GM18498 (cell line): ENCODE measurements around the gene NOC3L.
"Not testable (repeated sequence)": the region's sequence is repeated elsewhere in the genome, so short reads cannot be mapped to it uniquely, and the experiment has no call there.

Experiments used
- ATAC-seq: cut with Tn5 transposase; IDR thresholded peaks from one replicate; pipeline ENCODE4 v1.9.1; 2021; ENCODE audit warnings: mild to moderate bottlenecking, moderate library complexity; ENCODE audit not compliant: unreplicated experiment

NOC3L gene

GRCh38 chr10:94362360-94363250, at the start of gene NOC3L:
TSS of gene NOC3L (minus strand) at chr10:94362939. CDS start at chr10:94362838, 101 bp downstream.
- peak; percentile 99 for ATAC-seq

GRCh38 chr10:94412449-94412848, 49.7 kb upstream of the NOC3L start:
- no peak for ATAC-seq

- no peak for ATAC-seq
Measured at GRCh38 chr10:94411304-94411703, 48.6 kb upstream of the NOC3L start.

- ATAC-seq: no peak
Measured at GRCh38 chr10:94409021-94409657, 46.4 kb upstream of the NOC3L start.

- no peak for ATAC-seq
Measured at GRCh38 chr10:94407668-94408067, 44.9 kb upstream of the NOC3L start.

DNA sequence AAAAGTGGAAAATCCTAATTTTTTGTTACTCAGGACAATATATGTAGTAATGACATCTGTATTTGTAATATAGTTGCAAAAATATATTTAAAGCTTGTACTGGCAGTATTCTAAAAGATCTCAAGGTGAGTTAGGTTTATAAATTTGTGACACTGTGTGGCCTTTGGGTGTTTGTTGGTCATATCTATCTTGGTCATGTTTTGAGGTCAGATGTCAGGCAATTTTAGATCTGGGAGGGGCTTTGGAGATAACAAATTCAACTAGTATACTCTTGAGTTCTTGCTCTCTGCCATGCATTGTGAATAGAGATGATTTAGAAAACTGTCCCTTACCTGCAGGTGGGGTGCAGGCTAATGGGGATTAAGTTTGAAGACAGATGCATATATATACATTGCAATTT, 42.7 kb upstream of the NOC3L start:
- no peak for ATAC-seq

- ATAC-seq: peak; percentile 64
Measured at GRCh38 chr10:94403380-94404213, 40.9 kb upstream of the NOC3L start.

- ATAC-seq: peak; percentile 34
Measured at GRCh38 chr10:94402843-94403379, 40.2 kb upstream of the NOC3L start.

GRCh38 chr10:94402204-94402842, 39.6 kb upstream of the NOC3L start, which contains the start of gene TBC1D12:
TSS of gene TBC1D12 (plus strand) at chr10:94402541. CDS start at chr10:94402614, 73 bp downstream.
- ATAC-seq: peak; percentile 68

DNA sequence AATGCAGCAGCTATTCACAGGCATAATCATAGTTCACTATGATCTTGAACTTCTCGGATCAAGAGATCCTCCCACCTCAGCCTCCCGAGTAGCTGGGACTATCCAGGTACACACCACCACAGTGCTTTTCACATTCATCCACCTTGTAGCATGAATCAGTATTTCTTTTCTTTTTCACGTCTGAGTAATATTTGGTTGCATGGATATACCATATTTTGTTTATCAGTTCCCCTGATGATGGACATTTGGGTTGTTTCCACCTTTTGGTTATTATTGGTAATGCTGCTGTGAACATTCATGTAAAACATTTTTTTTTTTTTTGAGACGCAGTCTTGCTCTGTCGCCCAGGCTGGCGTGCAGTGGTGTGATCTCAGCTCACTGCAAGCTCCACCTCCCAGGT, 36.0 kb upstream of the NOC3L start:
- ATAC-seq: no peak

DNA sequence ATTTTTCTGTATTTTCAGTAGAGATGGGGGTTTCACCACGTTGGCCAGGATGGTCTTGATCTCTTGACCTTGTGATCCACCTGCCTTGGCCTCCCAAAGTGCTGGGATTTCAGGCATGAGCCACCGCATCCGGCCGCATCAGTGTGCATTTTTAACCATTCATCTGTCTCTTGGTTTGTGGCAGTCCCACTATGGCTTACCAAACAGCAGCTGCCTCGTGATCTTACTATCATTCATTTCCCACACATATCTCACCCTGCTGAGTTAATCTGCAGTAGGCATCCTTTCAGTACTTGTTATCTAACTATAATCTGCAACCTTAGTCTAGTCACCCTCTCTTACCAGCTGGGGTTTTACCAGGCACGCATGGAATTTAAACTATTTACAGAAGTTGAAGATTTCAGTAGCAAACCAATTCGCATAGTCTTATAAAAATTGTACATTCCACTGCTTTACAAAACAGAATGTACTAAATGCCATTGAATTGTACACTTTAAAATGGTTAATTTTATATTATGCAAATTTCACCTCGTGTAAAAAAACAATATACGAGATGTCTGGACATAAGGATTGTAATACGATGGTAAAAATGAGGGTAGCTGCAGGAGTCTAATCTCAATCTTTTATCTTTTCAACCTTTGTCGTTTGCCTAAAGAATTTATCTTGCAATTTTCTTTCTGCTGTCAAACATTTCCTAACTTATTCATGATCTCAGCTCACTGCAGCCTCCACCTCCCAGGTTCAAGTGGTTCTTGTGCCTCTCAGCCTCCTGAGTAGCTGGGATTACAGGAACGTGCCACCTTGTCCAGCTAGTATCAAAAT, 35.0 kb upstream of the NOC3L start:
- ATAC-seq: no peak

GRCh38 chr10:94392117-94392516, 29.4 kb upstream of the NOC3L start:
- not testable (repeated sequence) for ATAC-seq

GRCh38 chr10:94385733-94386132, 23.0 kb upstream of the NOC3L start:
- not testable (repeated sequence) for ATAC-seq

DNA sequence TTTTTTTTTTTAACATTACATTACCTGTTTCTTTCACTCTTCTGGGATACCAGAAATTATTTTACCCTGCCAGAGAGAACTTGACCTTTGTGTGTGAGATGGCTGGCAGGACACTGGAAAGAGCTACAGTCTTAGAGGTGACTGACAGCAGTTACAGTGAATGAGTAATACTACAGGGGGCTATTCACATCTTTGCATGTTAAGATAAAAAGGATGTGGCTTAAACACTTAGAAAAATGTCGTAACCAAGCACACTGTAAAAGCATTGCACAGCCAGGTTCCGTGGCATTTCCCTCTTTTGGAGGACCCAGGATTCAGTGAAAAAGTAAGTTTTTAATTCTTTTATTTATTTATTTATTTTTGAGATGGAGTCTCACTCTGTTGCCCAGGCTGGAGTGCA, 20.8 kb upstream of the NOC3L start:
- ATAC-seq: no peak

GRCh38 chr10:94376865-94377264, 14.1 kb upstream of the NOC3L start:
- no peak for ATAC-seq

DNA sequence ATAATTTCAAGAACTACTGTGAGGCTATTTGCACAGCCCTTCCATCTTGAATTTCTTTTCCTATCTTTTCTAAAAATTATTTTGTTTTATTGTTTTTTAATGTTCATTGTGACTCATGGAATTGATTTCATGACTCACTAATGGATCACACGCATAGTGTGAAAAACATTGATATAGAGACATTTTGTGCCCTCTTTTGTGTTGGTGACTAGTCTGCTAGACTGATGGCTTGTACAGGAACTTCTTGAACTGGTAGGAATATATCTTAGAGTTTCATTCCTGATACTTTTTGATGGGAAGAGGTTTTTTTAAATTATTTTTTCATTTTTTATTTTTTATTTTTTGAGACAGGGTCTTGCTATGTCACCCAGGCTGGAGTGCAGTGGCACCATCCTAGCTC, 12.6 kb upstream of the NOC3L start:
- no peak for ATAC-seq

- ATAC-seq: no peak
Measured at GRCh38 chr10:94370501-94370900, 7.8 kb upstream of the NOC3L start.

DNA sequence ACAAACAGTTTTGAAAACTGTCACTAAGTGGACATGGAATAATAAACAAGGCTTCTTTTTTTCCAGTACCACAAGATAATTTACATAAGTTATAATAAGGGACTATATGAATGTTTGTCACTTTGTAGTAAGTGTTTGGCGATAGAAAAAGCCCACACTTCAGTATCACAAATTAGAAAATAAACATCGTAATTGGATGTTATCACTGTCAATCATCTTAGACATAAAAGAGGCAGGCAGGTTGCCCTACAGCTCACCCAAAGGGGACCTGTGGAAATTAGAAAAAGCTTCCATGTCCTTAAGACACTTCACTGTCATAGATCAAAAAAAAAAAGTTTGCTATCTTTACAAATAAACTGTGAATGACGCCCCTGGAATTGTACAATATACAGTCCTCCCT, 3.6 kb upstream of the NOC3L start:
- ATAC-seq: no peak

- no peak for ATAC-seq
Measured at GRCh38 chr10:94364482-94364881, 1.7 kb upstream of the NOC3L start.

- peak; percentile 18 for ATAC-seq
Measured at GRCh38 chr10:94363251-94363565, 469 bp upstream of the NOC3L start.
